Stomach (tissue), 9 donors: ENCODE data around the gene RNF128. TPM values are rescaled to one million over a fixed set of nuclear protein-coding genes. Genes with fewer than 3 reads are reported as not detected.
"Not testable (repeated sequence)": the region's sequence is repeated elsewhere in the genome, so short reads cannot be mapped to it uniquely, and the experiment has no call there.

Experiments used
- DNase-seq, 2 donors: peaks; one replicate each; pipeline versions ENCODE4 v3.0.0 to v3.0.0-alpha.2; 2013 to 2019
- H3K27ac ChIP-seq, 5 donors: fragments of 200-600 bp in 4 of 5; sonication (generic) in 4 of 5; one replicate each; pipeline ENCODE4 v1.5.1; 2013 to 2019; ENCODE audit warnings: mild to moderate bottlenecking in 1 of 5, moderate library complexity in 1 of 5
- H3K27me3 ChIP-seq, 3 donors: fragments of 200-600 bp; sonication (generic); one replicate each; pipeline ENCODE4 v1.5.1; 2017 to 2019; ENCODE audit warnings: mixed run types in 1 of 3
- H3K36me3 ChIP-seq, 4 donors: fragments of 200-600 bp; sonication (generic); 1 replicate in 3 of 4; 2 replicates in 1 of 4; pipeline ENCODE4 v1.5.1; 2016 to 2019
- H3K4me1 ChIP-seq, 4 donors: fragments of 200-600 bp; sonication (generic); one replicate each; pipeline ENCODE4 v1.5.1; 2016 to 2019
- H3K4me3 ChIP-seq, 4 donors: fragments of 200-600 bp; sonication (generic) in 3 of 4; one replicate each; pipeline ENCODE4 v1.5.1; 2016 to 2019; ENCODE audit warnings: mild to moderate bottlenecking in 1 of 4
- H3K9me3 ChIP-seq, 4 donors: fragments of 200-600 bp; sonication (generic); one replicate each; pipeline ENCODE4 v1.5.1; 2016 to 2019
- EP300 ChIP-seq: sonication (generic); formaldehyde crosslinking; IDR thresholded peaks from one replicate; pipeline ENCODE4 v1.6.1; 2017; ENCODE audit warnings: antibody characterized with exemption
- POLR2A ChIP-seq, 4 donors: fragments of 450-650 bp; IDR thresholded peaks; one replicate each; pipeline ENCODE4 v1.6.1; 2016; ENCODE audit warnings: antibody characterized with exemption in 4 of 4, control low read depth in 2 of 4, mild to moderate bottlenecking in 1 of 4, moderate library complexity in 1 of 4
- POLR2AphosphoS5 ChIP-seq, 3 donors: sonication (generic); formaldehyde crosslinking; IDR thresholded peaks; one replicate each; pipeline ENCODE4 v1.6.1; 2016; ENCODE audit warnings: antibody characterized with exemption in 3 of 3
- WGBS, 5 donors: extraction: QIAGEN DNeasy Blood & Tissue Kit in 3 of 5; methylation state at CpG; one replicate each; pipeline versions ENCODE4 v1.1.5 to v1.1.7; 2013 to 2018; 5-methylcytosine and 5-hydroxymethylcytosine counted together
- intact Hi-C: fragments of 100-400 bp; cut with DNase I; formaldehyde crosslinking; loops from one replicate; pipeline ENCODE4 v1.15.1; 2023; ENCODE audit warnings: low total_unique reads
- polyA plus RNA-seq, 3 donors: library from polyadenylated mRNA; stranded (reverse); fragments of 200-250 nt; gene quantifications; one replicate each; pipeline ENCODE4 v1.2.3, GENCODE V29; 2013
- total RNA-seq, 5 donors: library from RNA; depleted of rRNA; stranded (reverse); fragments of >200 nt; gene quantifications; one replicate each; pipeline versions ENCODE4 v1.1.0 to v1.2.3, GENCODE V29; 2014 to 2016
- TF ChIP-seq, protein P1 (sequence below), 7 experiments: fragments of 450-650 bp in 4 of 7; fragments of 200-600 bp in 3 of 7; sonication (generic) in 3 of 7; IDR thresholded peaks; one replicate each; pipeline ENCODE4 v1.5.1; 2016 to 2019; ENCODE audit warnings: antibody characterized with exemption in 7 of 7, control low read depth in 2 of 7, mild to moderate bottlenecking in 1 of 7
- donor health status: healthy with polysubstance abuse.
- donor health status: Bipolar disorder and iron deficiency.
- donor health status: healthy.

The RNF128 gene
- total and polyA plus RNA-seq, 8 donors: 4.1 to 78.6 (median 10.8) TPM

DNA sequence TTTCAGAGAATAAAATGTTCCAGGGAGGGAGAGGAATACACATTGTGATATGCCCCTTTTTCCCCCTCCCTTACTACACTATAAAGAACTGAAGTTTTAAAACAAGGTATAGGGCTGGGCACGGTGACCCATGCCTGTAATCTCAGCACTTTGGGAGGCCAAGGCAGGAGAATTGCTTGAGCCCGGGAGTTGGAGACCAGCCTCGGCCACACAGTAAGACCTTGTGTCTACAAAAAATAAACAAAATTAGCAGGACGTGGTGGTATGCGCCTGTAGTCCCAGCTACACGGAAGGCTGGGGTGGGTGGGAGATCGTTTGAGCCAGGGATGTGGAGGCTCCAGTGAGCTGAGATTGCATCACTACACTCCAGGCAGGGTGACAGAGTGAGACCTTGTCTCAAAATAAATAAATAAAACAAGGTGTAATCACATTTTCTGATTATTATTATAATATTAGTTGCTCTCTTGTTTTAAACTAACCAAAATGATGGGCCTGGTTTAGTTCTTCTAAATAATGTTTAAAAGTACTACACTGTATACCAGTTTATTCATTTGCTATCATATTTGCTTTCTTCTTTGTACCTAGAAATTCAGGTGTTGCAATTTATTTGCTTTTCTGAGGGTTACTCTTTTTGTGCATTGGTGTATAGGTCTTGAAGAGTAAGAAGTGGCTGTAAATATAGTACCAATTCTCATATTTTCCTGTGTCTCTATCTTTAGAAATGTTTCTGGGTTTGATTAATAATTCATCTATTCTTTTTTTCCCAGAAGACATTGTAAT, 84.8 kb downstream of the RNF128 start:
- no peaks in the 10 kb centered on the region for H3K4me1 ChIP-seq
- H3K4me3 ChIP-seq: no peak overlapping the region
- TF ChIP-seq POLR2A (IDR thresholded peaks at IDR 0.05) (no peak), POLR2AphosphoS5 (IDR thresholded peaks at IDR 0.05) (no peak), EP300 (no peak)
- TF ChIP-seq, protein P1, sequence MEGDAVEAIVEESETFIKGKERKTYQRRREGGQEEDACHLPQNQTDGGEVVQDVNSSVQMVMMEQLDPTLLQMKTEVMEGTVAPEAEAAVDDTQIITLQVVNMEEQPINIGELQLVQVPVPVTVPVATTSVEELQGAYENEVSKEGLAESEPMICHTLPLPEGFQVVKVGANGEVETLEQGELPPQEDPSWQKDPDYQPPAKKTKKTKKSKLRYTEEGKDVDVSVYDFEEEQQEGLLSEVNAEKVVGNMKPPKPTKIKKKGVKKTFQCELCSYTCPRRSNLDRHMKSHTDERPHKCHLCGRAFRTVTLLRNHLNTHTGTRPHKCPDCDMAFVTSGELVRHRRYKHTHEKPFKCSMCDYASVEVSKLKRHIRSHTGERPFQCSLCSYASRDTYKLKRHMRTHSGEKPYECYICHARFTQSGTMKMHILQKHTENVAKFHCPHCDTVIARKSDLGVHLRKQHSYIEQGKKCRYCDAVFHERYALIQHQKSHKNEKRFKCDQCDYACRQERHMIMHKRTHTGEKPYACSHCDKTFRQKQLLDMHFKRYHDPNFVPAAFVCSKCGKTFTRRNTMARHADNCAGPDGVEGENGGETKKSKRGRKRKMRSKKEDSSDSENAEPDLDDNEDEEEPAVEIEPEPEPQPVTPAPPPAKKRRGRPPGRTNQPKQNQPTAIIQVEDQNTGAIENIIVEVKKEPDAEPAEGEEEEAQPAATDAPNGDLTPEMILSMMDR (IDR thresholded peaks at IDR 0.05): no peak
- H3K9me3 ChIP-seq: no peaks in the 10 kb centered on the region
- H3K27ac ChIP-seq: no peak overlapping the region
- intact Hi-C loops: no loop called here
- WGBS, 5 donors: 38 to 69% (median 49%) methylated on average over 7 of the region's 7 CpGs
- no peaks in the 10 kb centered on the region for H3K36me3 ChIP-seq
- no peak for DNase-seq
- peaks cover 0 to 3% (median 0%) of the 10 kb centered on the region in 3 donors for H3K27me3 ChIP-seq

DNA sequence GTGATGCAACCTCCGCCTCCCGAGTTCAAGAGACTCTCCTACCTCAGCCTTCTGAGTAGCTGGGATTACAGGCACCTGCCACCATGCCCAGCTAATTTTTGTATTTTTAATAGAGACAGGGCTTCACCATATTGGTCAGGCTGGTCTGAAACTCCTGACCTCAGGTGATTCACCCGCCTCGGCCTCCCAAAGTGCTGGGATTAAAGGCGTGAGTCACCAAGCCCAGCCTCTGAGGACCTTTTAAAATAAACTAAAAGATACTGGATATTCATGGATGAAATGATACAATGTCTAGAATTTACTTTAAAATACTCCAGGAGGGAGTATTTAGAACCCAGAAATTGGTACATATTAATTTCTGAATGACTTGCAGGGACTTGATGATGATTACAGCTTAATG, 86.4 kb downstream of the RNF128 start:
- H3K4me1 ChIP-seq, H3K36me3 ChIP-seq, H3K27ac ChIP-seq, H3K4me3 ChIP-seq, DNase-seq, intact Hi-C loops, H3K9me3 ChIP-seq, H3K27me3 ChIP-seq: not testable (repeated sequence)
- 82 to 91% (median 86%) methylated on average over 5 of the region's 5 CpGs for WGBS, 5 donors

DNA sequence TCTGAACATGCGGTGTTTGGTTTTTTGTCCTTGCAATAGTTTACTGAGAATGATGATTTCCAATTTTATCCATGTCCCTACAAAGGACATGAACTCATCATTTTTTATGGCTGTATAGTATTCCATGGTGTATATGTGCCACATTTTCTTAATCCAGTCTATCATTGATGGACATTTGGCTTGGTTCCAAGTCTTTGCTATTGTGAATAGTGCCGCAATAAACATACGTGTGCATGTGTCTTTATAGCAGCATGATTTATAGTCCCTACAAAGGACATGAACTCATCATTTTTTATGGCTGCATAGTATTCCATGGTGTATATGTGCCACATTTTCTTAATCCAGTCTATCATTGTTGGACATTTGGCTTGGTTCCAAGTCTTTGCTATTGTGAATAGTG, 87.6 kb downstream of the RNF128 start:
- H3K36me3 ChIP-seq, H3K4me3 ChIP-seq, intact Hi-C loops, H3K9me3 ChIP-seq, H3K4me1 ChIP-seq, DNase-seq, H3K27ac ChIP-seq, H3K27me3 ChIP-seq: not testable (repeated sequence)
- 94 to 98% (median 95%) methylated on average over 3 of the region's 3 CpGs for WGBS, 5 donors

Other genes with a start within 250 kb of the RNF128 start
- 1 to 10 TPM in 4 of 5 donors, under 1 TPM in 1; 0.29 to 4.8 (median 1.8) TPM for gene RADX, start 114.7 kb upstream of the RNF128 start, total RNA-seq
- 1 to 10 TPM in 2 of 3 donors, under 1 TPM in 1; 0.68 to 2.7 (median 1.5) TPM for gene RADX, start 114.7 kb upstream of the RNF128 start, polyA plus RNA-seq
- 100 to 1,000 TPM in 1 of 5 donors, 10 to 100 TPM in 2, 1 to 10 TPM in 2; 7.7 to 117 (median 19.6) TPM for gene TBC1D8B, start 76.0 kb downstream of the RNF128 start, total RNA-seq
- gene TBC1D8B, start 76.0 kb downstream of the RNF128 start, polyA plus RNA-seq: 1 to 10 TPM; 2.1 to 3.3 (median 3.2) TPM
- not detected for gene RIPPLY1, start 176.6 kb downstream of the RNF128 start, total RNA-seq
- not detected for gene RIPPLY1, start 176.6 kb downstream of the RNF128 start, polyA plus RNA-seq
- 1 to 10 TPM in 1 of 5 donors, not detected in 4; 2.4 TPM for gene CLDN2, start 193.7 kb downstream of the RNF128 start, total RNA-seq
- gene CLDN2, start 193.7 kb downstream of the RNF128 start, polyA plus RNA-seq: 1 to 10 TPM in 2 of 3 donors, under 1 TPM in 1; 0.31 to 3.5 (median 2.5) TPM